ENCODE results near the gene PIGS.

DNA sequence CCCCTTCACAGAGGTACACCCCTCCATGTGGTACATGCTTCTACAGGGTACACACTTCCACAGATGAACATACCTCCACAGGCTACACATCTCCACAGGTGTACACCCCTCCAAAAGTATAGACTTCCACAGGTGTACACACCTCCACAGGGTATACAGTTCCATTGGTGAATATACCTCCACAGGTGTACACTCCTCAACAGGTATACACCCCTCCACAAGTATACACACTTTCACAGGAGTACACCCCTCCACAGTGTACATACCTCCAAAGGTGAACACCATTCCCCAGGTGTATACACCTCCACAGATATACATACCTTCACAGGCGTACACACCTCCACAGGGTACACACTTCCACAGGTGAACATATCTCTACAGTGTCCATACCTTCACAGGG lies 55.8 kb downstream of the PIGS start:
- TF ChIP-seq, protein P1, sequence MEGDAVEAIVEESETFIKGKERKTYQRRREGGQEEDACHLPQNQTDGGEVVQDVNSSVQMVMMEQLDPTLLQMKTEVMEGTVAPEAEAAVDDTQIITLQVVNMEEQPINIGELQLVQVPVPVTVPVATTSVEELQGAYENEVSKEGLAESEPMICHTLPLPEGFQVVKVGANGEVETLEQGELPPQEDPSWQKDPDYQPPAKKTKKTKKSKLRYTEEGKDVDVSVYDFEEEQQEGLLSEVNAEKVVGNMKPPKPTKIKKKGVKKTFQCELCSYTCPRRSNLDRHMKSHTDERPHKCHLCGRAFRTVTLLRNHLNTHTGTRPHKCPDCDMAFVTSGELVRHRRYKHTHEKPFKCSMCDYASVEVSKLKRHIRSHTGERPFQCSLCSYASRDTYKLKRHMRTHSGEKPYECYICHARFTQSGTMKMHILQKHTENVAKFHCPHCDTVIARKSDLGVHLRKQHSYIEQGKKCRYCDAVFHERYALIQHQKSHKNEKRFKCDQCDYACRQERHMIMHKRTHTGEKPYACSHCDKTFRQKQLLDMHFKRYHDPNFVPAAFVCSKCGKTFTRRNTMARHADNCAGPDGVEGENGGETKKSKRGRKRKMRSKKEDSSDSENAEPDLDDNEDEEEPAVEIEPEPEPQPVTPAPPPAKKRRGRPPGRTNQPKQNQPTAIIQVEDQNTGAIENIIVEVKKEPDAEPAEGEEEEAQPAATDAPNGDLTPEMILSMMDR (IDR thresholded peaks at IDR 0.05; ENCODE audit: low read length), result no peak
- TF ChIP-seq EZH2 (IDR thresholded peaks at IDR 0.05; ENCODE audit: borderline replicate concordance, low read length), result no peak
